HG03045 (cell line): ENCODE measurements around the gene PTPN20.

ENCODE experiments used
- ATAC-seq: cut with Tn5 transposase; IDR thresholded peaks from one replicate; pipeline ENCODE4 v1.9.1; 2021; ENCODE audit warnings: mild to moderate bottlenecking, moderate library complexity; ENCODE audit not compliant: unreplicated experiment

The PTPN20 gene

DNA sequence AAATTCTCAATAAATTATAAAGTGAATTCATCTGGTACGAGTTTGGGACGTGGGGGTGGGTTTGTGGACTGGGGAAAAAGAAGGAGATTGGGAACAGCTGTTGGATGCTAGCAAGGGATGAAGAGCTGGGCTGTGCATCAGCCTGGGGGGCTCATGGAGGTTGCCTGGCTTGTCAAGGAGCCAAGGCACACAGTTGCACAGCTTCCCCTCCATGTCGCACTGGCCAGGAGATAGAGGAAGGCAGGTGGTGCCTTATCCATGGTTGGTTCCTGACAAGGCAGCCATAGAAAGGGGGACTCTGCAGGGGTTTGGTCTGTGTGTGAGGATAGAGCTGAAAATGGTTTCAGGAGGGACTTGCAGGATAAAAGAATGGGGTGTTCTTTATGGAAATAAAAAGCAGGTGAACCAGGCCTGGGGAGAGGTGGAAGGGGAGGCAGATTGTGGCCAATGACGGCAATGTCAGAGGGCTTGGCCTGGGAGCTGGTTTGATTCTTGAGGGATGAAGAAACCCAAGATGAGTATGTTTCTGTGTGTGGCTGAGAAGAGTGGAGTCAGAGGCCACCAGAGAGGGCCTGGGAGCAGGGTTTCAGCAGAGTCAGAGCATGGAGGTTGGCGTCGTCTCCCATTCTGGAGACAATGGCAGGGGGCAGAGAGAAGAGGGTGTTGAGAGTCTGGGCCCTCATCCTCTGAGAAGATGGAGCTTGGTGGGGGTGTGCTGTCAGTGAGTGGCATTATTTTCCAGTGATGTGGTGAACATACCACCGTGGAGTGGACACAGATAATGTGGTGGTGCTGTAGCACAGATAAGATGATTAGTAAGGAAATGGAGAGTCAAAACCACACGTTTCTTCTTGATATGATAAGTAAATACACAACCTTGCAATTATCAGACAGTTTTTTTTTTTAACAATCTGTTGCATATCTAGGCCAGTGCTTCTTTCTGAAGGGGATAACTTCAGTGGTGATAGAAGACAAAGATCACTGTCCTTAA lies 108.2 kb downstream of the PTPN20 start:
- no peak for ATAC-seq

DNA sequence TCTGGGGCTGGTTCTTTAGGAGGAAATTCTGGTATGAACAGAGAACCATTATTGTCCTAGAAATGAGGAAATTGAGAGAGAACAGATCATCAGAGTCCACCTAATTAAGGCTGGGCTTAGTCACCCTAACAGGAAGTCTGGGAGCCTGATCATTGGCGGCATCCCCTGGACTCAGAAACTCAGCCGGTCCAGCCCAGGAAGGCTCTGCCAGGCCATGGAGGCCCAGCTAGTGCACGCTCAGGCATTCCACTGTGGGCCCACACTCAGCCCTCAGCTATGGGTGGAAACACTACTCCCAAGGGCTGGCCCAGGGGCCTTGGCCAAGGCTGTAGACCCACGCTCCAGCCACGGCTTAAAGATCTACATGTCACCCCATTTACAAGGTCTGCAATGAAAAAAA lies 109.2 kb downstream of the PTPN20 start:
- no peak for ATAC-seq

GRCh38 chr10:47021850-47022249 lies 110.6 kb downstream of the PTPN20 start:
- no peak for ATAC-seq

GRCh38 chr10:47022311-47023131 lies 111.3 kb downstream of the PTPN20 start:
- no peak for ATAC-seq

- ATAC-seq: no peak
These were observed 112.2 kb downstream of the PTPN20 start for GRCh38 chr10:47023237-47024045.

- ATAC-seq: no peak
These were observed 112.8 kb downstream of the PTPN20 start for GRCh38 chr10:47024046-47024322.

DNA sequence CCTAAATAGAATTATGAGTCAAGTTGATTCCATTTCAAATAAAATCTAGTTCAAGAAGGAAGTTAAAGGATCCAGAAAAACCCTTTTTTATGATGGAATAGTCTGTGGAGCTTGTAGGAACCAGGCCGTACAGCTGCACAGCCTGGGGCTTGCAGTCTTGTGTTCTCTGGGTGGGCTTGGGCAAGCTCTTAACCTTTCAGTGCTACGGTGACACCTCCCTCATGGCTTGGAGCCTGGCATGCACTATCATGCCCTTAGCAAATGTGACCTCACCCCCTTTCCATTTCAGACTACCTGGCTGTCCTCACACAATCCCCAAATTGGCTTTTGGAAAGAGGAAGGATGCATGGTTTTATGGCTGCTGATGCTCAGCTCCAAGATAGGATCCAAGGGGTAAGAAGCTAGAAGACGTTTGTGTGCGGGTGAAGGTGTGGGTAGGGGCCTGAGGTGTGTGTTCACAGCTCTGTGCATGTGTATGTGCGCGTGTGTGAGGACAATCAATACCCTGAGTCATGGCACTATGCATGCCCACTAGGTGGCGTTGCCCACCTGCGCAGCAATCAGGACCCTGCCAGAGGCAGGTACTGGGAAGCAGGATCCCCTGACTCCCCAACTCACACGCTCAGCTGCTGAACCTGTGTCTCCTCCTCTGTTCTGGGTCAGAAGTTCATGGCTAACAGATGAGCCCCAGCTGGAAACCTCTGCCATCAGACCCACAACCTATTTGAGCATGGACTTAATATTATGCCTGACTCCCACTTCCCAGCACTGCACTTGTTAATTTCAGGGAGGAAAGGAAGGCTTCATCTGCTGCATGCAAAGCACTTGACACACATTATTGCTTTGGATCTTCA lies 113.4 kb downstream of the PTPN20 start:
- ATAC-seq: no peak

- no peak for ATAC-seq
These were observed 114.0 kb downstream of the PTPN20 start for GRCh38 chr10:47025253-47025539.

DNA sequence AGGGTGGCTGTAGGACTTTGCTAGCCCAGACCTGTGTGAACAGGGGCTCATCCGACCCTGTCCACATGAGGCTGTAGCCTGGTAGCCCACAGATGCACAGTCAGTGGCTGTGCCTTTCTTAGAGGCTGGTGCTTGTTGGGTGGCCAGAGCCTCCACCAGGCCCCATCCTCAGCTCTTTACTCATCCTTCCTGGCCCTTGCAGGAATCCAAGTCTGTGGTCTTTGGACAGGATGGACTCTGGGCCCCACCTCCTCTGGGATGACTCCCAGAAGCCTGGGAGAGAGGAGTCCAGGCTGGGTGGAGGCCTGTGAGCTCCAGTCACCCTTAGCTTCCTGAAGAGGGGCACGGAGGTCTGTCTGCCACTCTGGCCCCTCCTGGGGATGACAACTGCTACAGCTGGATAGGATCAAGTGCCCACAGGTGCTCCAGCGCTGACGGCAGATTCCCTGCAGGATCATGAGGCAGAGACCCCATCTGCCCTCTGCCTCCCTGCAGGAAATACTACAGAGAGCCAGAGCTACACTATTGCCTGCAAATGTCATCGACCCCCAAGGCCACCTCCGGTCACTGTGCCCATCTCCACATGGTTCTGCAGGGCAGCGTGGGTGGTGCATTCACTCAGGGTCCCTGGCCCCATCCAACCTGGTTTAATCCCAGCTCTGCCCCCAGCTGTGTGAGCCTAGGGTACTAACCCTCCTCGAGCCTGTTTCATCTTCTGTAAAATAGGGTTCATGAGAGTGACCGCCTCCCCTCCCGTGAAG lies 114.5 kb downstream of the PTPN20 start:
- no peak for ATAC-seq

GRCh38 chr10:47026301-47027107 lies 115.3 kb downstream of the PTPN20 start:
- ATAC-seq: no peak

DNA sequence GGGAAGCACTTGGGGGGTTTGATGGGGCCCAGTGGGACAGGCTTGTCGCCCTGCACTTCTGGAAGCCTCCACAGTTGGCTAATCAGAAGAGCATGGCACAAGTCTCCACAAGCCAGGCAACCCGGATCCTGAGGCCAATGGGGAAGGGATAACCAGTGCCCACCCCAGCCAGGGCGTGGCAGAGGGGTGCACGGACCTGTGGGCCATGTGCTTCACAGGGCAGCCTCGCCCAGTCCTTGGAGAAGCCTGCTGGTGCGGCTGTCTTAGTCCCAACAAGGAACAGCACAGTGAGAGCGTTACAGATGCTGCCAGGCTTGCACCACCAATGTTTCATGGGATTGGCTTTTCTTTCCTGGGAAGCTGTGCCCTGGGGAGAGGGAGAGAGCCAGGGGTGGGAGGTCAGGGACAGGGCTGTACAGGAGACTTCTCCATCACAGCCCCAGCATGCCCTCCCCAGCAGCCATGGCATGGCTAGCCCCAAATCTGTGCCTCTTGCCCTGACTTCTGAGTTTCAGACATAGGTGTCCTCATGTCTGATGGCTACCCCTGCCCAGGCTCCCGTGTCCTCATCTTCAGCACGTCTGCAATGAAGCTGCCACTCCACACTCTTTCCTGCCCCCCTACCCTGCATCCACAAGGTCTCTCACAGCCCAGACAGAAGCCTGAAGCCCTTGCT lies 116.0 kb downstream of the PTPN20 start:
- ATAC-seq: no peak

- ATAC-seq: no peak
These were observed 116.6 kb downstream of the PTPN20 start for GRCh38 chr10:47027784-47028260.

GRCh38 chr10:47028466-47028865 lies 117.2 kb downstream of the PTPN20 start:
- no peak for ATAC-seq

GRCh38 chr10:47029181-47030009 lies 118.2 kb downstream of the PTPN20 start:
- ATAC-seq: no peak

- ATAC-seq: no peak
These were observed 119.0 kb downstream of the PTPN20 start for GRCh38 chr10:47030191-47030703.

DNA sequence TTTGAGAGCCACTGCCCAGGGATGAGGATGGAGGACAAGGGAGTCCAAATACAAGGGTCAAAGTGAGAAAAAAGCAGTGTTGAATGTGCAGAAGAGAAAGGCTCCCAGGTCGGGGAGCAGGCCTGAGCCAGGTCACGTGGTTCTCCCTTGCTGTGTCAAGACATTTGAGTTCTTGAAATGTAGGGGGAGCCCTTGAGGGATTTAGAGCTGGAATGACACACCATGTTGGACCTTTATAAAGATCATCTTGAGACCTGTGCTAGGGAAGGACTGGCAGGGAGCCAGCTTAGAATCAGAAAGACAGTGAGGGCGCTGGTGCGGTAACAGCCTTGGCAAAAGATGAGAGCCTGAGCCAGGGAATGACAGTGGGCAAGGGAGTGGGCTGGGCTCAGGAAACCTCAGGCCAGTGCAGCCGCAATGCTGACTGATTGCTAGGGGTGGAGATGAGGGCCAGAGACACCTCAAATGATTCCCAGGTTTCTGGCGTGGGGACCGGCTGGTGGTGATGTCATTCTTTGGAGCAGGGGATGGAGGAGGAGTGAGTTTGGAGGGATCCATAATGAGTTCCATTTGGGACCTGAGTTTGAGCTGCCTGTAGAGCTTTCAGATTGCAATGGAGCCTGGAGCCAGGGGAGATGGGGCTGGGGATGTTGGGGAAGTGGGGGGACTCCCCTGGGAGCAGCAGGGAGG lies 120.1 kb downstream of the PTPN20 start:
- no peak for ATAC-seq
